Left ventricle myocardium inferior (tissue), 1 donor: Measurements from ENCODE around the gene TMTC1. TPM values are rescaled to one million over a fixed set of nuclear protein-coding genes. Genes with fewer than 3 reads are reported as not detected.

Experiments used
- DNase-seq: peaks from one replicate; pipeline ENCODE4 v3.0.0-alpha.2; 2020
- H3K27ac ChIP-seq: fragments of 200-600 bp; replicated peaks from 2 replicates; pipeline ENCODE4 v1.8.0; 2021
- H3K27me3 ChIP-seq: fragments of 200-600 bp; 2 replicates; pipeline ENCODE4 v1.8.0; 2021; ENCODE audit warnings: low read depth
- H3K36me3 ChIP-seq: fragments of 200-600 bp; 2 replicates; pipeline ENCODE4 v1.8.0; 2021
- H3K4me1 ChIP-seq: fragments of 200-600 bp; 2 replicates; pipeline ENCODE4 v1.8.0; 2021
- H3K4me3 ChIP-seq: fragments of 200-600 bp; 2 replicates; pipeline ENCODE4 v1.8.0; 2021; ENCODE audit warnings: mild to moderate bottlenecking, moderate library complexity
- H3K9me3 ChIP-seq: fragments of 200-600 bp; replicated peaks from 2 replicates; pipeline ENCODE4 v1.8.0; 2021
- intact Hi-C: fragments of 100-400 bp; cut with micrococcal nuclease; formaldehyde crosslinking; loops from one replicate; pipeline ENCODE4 v1.11.0; 2022
- total RNA-seq: library from RNA; stranded (reverse); fragmentation: NEBNext Ultra II Directional; extraction: Animal tissue kit (Norgen Biotek cat#: 25700); gene quantifications from one replicate; pipeline ENCODE4 v1.2.1, GENCODE V29; 2021
- TF ChIP-seq, protein P1 (sequence below): fragments of 200-600 bp; IDR thresholded peaks from 2 replicates; pipeline ENCODE4 v1.8.0; 2021; ENCODE audit warnings: antibody characterized with exemption, mild to moderate bottlenecking, borderline replicate concordance
- donor health status: DM: no; HTN: yes; CAD: no; lungs with severe emphysema.

The TMTC1 gene
- total RNA-seq, 1 donor from 2014 or later, result 38.4 TPM

DNA sequence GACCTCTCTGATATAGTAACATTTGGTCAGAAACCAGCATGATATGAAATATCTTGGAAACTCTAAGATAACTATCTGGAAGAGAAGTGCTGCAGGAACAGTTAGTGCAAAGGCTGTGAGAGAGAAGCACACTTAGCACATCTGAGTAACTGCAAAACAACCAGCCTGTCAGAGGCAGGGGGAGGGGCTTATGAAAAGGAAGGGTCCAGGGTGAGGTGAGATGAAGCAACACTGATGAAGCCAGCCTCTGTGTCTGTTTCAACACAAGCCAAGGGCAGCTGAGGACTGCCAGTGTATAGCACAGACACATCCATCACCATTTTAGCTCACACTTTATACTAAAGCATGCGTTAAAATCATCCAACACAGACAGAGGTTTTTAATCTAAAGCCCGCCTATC is 248.8 kb downstream of the TMTC1 start:
- intact Hi-C loops, result no loop called here

DNA sequence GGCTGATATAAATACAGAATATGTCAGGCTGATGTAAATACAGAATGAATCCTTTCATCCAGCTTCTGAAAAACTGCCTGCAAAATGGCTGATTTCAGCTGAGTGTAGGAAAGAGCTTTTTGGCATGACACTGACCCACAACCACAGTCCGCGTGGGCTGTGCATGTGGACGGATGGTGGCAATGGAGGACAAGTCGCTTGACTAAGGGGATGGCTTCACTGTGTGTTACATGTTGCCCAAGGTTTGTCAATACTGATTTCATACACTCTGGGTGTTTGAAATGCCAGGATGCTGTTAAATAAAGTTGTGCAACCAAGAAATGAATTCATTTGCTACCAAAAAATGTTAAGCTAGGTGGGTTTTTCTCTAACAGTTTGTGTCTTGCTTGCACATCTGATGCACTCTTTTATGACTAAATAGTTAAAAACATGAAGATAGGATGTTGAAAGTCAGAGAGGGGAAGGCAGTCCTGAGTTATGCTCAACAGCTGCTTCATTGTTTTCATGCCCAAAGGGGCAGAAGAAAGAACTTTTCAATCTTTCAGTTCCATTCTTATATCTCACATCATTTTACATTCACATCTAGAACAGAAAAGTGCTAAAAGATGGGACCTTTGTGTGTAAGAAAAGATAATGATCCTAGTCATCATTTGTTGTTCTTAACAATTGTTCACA is 249.8 kb downstream of the TMTC1 start:
- Histone ChIP-seq H3K4me1 (no peaks in the 10 kb centered on the region), H3K36me3 (peaks cover 17% of the 10 kb centered on the region), H3K27ac (no peak overlapping the region), H3K9me3 (no peaks in the 10 kb centered on the region), H3K4me3 (no peak overlapping the region), H3K27me3 (no peaks in the 10 kb centered on the region)
- DNase-seq, result no peak
- TF ChIP-seq, protein P1, sequence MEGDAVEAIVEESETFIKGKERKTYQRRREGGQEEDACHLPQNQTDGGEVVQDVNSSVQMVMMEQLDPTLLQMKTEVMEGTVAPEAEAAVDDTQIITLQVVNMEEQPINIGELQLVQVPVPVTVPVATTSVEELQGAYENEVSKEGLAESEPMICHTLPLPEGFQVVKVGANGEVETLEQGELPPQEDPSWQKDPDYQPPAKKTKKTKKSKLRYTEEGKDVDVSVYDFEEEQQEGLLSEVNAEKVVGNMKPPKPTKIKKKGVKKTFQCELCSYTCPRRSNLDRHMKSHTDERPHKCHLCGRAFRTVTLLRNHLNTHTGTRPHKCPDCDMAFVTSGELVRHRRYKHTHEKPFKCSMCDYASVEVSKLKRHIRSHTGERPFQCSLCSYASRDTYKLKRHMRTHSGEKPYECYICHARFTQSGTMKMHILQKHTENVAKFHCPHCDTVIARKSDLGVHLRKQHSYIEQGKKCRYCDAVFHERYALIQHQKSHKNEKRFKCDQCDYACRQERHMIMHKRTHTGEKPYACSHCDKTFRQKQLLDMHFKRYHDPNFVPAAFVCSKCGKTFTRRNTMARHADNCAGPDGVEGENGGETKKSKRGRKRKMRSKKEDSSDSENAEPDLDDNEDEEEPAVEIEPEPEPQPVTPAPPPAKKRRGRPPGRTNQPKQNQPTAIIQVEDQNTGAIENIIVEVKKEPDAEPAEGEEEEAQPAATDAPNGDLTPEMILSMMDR, result no peak
- intact Hi-C loops, result no loop called here

More for the DNA sequence above, 248.8 kb downstream of the TMTC1 start:
- Histone ChIP-seq H3K4me3 (no peak overlapping the region), H3K9me3 (no peaks in the 10 kb centered on the region), H3K27me3 (no peaks in the 10 kb centered on the region), H3K4me1 (no peaks in the 10 kb centered on the region), H3K27ac (no peak overlapping the region), H3K36me3 (peaks cover 17% of the 10 kb centered on the region)
- no peak for DNase-seq
- TF ChIP-seq, protein P1, result no peak

DNA sequence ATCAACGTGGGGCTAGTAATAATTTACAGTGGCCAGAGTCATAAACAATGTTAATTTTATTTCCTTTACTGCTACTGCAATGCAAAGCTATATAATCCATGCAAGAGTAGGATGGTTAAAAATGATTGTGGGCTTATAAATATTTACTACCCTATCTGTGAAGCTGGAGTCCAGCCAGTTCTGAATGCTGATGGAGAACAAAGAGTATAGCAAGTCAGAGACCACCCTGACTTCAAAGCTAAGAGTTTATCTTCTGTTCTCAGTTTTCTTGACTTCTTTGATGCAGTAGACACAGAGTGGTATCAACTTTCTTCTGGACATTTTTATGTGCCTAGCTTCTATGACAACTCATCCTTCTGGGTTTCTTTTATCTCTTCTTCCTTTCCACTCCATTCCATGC is 252.3 kb downstream of the TMTC1 start:
- intact Hi-C loops, result no loop called here
- H3K27ac ChIP-seq, result no peak overlapping the region
- peaks cover 9% of the 10 kb centered on the region for H3K4me1 ChIP-seq
- no peak overlapping the region for H3K4me3 ChIP-seq
- H3K27me3 ChIP-seq, result no peaks in the 10 kb centered on the region
- no peak for DNase-seq
- TF ChIP-seq, protein P1, result no peak
- H3K9me3 ChIP-seq, result no peaks in the 10 kb centered on the region
- H3K36me3 ChIP-seq, result peaks cover 17% of the 10 kb centered on the region

DNA sequence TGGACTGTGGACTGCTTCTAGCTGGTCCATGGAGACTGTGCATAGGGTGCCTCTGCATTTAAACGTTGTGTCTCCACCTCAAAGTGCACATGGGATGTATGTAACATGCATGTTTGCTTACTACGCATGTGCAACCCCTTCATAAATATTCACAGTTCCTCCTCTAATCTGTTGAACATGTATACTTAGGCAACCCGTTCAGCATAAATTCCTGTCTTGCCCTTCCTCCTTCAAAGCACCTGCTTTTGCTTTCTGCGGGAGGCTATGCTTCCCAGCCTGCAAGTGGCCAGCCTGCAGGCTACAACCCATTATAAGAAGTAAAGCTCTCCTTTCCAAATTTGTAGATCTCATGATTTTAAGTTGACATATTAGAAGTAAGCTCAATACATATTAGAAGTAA is 253.3 kb downstream of the TMTC1 start:
- H3K27ac ChIP-seq, result no peak overlapping the region
- TF ChIP-seq, protein P1, result no peak
- peaks cover 9% of the 10 kb centered on the region for H3K4me1 ChIP-seq
- intact Hi-C loops, result no loop called here
- no peak for DNase-seq
- H3K4me3 ChIP-seq, result no peak overlapping the region
- no peaks in the 10 kb centered on the region for H3K27me3 ChIP-seq
- H3K9me3 ChIP-seq, result no peaks in the 10 kb centered on the region
- peaks cover 10% of the 10 kb centered on the region for H3K36me3 ChIP-seq

DNA sequence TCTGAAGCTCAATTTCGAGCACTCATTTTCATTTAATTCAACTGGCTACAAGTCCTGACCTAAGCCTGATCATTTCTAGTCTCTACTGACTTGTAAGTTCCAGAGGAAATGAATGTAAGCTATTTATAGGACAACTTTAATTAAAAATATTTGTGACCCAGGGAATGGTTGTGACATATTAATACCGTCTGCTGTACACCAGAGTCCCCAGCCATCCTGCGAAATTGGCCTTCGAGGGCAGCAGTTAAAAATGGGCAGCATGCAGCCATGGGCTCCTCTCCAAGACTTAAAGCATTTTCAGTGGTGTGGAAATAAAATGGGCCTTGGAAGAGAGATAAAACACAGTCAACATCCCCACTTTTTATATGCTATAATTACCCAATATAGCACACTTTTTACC is 255.6 kb downstream of the TMTC1 start:
- H3K27ac ChIP-seq, result no peak overlapping the region
- no peak for DNase-seq
- peaks cover 9% of the 10 kb centered on the region for H3K4me1 ChIP-seq
- no peaks in the 10 kb centered on the region for H3K27me3 ChIP-seq
- no peak overlapping the region for H3K4me3 ChIP-seq
- TF ChIP-seq, protein P1, result no peak
- intact Hi-C loops, result no loop called here
- no peaks in the 10 kb centered on the region for H3K9me3 ChIP-seq
- no peaks in the 10 kb centered on the region for H3K36me3 ChIP-seq
